GM18517 (cell line): ENCODE data around the gene SMAD1.

Experiments used
- ATAC-seq: cut with Tn5 transposase; IDR thresholded peaks from one replicate; pipeline ENCODE4 v1.9.1; 2021; ENCODE audit warnings: mild to moderate bottlenecking, moderate library complexity; ENCODE audit not compliant: unreplicated experiment

SMAD1 gene

DNA sequence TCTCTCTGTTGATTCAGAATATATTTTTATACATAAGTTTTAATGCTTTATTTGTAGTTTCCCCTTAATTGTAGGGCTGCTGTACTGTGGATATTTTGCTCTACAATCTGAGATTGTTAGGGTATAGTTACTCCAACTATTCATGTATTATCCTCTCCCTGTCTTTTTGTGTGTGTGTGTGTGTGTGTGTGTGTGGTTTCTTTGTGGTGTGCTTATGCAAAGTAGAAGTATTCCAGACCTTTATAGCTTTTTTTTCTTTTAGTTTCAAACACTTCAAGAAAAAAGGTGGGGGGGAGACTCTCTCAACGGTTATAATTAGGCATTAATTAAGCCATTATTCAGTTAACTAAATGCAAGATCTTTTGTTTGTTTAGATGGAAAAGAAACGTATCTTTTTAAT lies 6.7 kb downstream of the SMAD1 start:
- no peak for ATAC-seq

- ATAC-seq, result no peak
Measured at GRCh38 chr4:145489556-145489955, 7.9 kb downstream of the SMAD1 start.

GRCh38 chr4:145490361-145490760 lies 8.7 kb downstream of the SMAD1 start:
- no peak for ATAC-seq

- no peak for ATAC-seq
Measured at GRCh38 chr4:145490796-145491195, 9.1 kb downstream of the SMAD1 start.

- ATAC-seq, result no peak
Measured at GRCh38 chr4:145492376-145492775, 10.7 kb downstream of the SMAD1 start.

DNA sequence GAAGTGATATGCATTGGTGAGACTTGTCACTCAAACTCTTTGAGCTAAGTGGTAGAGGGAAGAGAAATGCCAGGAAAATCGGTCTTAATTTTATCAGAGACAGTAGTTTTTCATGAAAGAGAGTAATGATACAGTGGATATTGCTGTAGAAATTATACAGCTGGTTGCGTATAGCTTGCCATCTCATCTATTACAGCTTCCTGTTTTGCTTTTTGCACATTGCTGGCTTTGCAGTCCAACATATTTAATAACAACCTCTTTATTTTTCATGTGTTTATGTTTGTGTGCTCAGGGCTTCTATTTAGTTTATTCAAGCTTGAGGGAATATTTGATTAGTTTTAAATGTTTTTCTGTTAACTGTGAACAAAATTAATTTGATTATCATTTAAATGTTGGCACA lies 11.5 kb downstream of the SMAD1 start:
- ATAC-seq, result no peak

DNA sequence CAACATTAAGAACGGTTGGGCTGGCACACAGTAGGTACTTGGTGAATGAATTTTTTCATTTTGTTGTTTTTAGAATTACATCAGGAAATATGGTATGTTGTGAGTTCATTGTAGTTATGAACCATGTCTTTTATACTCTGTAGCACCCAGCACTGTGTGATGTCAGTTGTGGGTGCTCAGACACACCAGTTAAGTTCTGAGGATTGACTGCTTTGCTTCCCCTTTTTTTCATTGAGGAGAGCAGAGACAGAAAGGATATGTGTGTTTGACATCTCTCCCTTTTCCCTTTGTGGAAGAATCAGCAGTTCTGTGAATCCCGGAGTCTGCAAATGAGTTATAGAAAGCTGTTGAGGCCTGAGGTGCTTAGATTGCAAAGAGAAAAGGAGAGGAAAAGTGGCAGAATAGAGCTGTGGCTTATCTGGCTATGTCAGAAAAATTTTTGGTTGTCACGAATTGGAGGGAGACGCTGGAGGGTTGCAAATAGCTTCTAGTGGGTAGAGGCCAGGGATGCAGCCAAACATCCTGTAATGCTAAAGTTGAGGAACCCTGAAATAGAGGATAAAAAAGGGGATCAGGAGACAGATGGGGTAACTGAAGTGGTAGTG lies 13.1 kb downstream of the SMAD1 start:
- no peak for ATAC-seq

DNA sequence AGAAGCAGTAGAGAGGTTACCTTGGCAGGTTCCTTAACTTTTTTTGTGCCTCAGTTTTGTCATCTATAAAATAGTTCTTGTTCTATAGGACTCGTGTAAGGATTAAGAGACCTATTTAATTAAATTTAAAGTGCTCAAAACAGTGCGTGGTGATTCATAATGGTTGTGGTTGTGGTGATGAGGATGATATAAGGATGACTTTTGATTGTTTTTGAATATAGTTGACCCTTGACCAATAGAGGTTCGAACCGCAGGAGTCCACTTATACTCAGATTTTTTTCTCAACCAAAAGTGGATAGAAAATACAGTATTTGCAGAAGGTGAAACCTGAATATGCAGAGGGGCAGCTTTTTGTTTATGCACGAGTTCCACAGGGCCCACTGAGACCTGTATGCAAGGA lies 14.6 kb downstream of the SMAD1 start:
- no peak for ATAC-seq

DNA sequence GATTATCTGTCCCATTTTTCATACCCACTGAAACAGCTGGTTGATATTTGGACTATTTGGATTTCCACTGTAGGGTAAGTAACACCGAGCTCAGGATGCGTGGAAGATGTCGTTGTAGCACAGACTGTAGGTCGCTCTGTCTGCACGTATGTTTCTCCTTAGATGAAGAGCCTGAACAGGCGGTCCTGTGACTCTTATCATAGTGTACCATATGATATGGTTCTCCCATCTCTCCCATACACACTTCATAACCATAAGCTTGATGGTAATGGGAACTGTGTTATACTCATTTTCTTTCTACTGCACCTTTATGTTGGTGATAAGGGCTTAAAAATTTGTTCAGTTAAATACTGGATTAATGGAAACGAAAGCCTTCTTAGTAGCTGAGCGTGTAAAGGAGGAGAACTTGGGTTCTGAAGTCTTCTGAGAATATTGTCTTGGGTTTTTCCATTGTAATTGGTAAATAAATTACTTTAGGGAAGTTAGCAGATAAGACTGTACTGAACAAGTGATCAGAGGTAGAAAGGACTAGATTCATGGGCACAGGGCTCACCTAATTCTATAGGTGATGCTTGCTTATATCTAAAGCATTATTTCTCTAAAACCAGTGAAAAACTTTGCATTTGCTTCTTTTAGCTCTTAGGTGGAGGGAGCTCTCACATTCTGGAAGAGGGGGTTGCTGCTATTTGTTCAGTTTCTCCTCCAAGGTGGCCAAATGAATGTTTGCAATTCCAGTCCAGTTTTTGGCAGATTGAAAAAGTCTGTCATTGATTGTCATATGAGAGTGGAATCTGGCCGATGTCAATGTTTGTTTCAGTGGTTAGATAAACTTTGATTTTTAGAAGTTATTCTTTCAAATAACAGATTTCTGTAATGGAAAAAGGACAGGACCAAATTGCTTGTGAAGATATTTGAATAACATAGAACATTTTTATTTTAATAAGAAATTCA lies 15.8 kb downstream of the SMAD1 start:
- no peak for ATAC-seq

DNA sequence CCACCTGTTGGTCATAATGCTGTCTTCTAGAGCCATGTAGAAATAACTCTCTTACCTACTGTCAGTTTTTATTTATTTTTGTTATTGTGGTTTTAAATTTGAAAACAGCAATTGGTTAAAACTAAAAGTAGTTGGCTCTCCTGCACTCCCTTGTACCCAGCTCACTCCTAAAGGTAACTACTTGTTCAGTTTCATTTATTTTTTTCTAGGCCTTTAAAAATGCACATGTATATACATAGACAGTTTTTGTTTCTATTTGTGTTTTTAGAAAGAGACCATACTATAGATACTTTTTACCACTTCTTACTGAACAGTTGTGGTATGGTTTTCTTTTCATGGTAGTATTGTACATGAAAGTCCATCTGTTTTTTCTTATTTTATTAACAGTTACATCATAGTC lies 16.8 kb downstream of the SMAD1 start:
- ATAC-seq, result peak; percentile 77

DNA sequence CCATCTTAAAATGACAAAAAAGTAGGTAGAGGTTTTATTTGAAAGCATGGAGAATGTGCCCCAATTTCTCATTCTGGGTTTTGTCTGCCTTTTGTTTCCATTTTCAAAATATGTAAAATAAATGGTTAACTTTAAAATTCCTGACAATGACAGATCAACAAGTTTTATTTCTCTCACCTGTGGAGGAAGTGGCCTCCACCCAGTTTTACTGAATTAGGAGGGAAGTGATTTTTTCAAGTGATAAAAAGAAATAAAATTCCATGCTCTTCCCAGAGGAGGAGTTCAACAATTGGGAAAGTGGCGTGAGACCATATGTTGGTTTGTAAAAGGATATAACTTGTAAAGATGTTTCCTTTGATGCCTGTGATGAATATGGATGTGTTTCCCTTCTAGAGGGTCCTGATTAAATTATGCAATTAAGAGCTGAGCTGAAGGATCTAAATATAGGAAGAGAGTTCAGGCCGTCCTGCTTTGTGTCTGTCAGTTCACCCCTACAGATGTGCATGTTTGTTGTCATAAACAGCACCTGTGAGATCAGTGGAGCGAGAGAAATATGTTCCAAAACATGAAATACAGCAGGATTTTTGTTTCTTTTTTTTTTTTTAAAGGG lies 19.5 kb downstream of the SMAD1 start:
- ATAC-seq, result peak; percentile 55

GRCh38 chr4:145502809-145503208 lies 21.2 kb downstream of the SMAD1 start:
- ATAC-seq, result no peak

DNA sequence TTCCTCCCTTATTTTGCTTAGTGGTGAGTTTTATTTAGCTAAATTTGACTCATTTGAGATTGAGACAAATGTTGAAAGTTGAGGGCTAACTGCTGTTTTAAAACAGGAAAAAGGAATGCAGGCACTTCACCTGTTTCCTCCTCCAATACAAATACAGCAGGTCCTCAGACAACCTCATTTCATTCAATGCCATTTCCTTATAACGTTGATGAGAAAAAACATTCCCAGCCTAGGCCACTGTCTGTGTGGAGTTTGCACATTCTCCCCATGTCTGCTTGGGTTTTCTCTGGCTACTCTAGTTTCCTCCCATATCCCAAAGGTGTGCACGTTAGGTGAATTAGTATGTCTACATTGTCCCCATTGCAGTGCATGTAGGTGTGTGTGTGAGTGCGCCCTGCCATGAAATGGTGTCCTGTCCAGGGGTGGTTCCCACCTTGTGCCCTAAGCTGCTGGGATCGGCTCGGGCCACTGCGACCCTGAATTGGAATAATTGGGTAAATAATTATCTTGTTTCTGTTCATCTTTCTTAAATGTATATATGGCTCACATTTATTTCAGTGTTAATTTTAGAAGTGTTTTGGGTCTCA lies 21.9 kb downstream of the SMAD1 start:
- ATAC-seq, result no peak

DNA sequence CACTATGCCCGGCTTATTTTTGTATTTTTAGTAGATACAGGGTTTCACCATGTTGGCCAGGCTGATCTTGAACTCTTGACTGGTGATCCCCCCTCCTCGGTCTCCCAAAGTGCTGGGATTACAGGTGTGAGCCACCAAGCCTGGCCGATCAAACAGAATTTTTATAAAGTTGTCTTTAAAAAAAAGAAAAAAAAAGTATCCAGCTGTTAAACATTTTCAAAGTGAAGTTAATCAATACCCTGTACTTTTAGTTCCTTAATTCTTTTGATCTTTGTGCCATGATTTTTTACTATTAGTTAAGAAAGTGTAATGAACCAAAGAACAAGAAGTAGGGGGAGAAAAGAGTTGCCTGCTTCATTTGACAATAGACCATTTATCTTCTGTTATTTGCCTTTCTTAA lies 24.3 kb downstream of the SMAD1 start:
- ATAC-seq, result no peak

DNA sequence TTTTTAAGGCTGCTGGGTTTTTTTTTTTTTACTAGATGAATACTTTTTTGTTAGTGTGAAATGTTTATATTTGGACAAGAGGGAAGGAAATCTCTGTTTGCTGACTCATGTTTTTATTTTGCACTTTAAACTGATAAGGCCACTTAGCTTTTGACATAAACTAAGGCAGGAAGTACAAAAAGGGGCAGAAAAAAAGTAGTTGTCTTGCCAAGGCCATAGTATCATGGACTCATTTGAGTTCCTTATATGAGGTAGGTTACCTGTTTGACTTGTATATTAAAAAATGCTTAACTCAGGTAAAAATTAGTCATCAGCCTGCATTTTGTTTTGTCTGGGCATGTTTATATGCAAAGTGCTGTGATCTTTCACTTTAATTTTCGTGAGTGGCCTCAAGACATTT lies 26.0 kb downstream of the SMAD1 start:
- no peak for ATAC-seq

GRCh38 chr4:145511913-145512522 lies 30.4 kb downstream of the SMAD1 start:
- no peak for ATAC-seq

DNA sequence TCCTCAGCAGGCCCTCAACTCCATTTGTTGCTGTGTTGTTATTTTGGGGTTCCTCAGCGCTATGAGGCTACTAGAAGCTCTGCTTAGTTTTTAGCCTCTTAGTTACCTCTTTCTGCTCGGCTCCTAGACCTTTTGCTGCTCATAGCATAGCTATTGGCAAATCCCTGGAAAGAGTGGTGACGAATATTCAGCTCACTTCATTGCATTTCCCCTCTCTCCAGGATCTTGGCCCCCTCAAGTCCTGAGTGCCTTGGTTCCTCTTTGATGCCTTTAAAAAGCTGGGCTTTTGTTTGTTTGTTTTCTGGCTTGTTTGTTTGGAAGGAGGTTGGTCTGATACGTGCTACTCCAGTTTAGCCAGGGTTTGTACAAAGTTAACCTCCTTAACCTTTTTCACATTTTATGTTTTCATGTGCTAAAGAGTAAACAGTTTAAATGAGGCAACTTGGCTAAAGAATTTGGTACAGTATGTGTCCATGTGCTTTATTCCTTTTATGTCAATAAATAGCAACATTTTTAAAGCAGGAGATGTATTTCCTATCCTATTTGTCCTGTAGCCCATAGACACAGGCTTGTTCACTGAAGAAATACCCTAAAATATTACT lies 31.5 kb downstream of the SMAD1 start:
- ATAC-seq, result no peak

DNA sequence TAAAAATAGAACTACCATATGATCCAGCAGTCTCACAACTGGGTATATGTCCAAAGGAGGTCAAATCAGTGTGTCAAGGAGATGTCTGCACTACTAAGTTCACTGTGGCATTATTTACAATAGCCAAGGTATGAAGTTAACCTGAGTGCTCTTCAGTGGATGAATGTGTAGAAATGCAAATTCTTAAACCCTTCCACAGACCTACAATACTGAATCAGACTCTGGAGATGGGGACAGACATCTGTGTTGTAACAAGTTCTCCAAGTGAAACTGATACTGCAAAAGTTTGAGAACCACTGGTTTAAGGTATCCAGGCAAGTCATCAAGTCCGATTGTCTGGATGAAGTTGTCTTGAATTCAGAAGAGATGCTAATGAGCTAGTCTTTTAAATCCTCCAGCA lies 38.5 kb downstream of the SMAD1 start:
- no peak for ATAC-seq

DNA sequence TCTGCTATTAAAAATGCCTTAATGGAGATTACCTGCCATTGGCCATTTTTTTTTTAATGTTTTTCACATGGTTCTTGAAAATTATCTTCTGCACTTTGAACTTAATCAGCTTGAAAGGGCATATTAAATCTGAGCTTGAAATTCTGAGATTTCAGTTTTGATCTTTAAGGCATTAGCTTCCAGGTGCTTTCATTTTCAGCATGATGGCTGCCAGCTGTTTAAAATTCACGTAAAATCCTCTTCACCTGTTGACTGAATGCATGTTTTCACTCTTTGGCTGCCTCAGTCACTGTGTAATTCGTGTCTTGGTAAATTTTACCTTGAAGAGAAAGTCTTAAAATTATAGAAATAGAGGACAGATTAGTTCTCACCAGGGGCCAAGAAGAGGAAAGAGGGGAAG lies 39.6 kb downstream of the SMAD1 start:
- no peak for ATAC-seq

GRCh38 chr4:145523117-145523516 lies 41.5 kb downstream of the SMAD1 start:
- ATAC-seq, result no peak

GRCh38 chr4:145524552-145524951 lies 42.9 kb downstream of the SMAD1 start:
- ATAC-seq, result no peak
